G401 (cell line): Measurements from ENCODE around the gene SEC22C. TPM values are rescaled to one million over a fixed set of nuclear protein-coding genes. Genes with fewer than 3 reads are reported as not detected.

Experiments used
- DNase-seq: peaks from one replicate; pipeline ENCODE4 v3.0.0-alpha.2; 2015; ENCODE audit warnings: low spot score
- in situ Hi-C: cut with HindIII; loops from 2 replicates; pipeline ENCODE4 v1.10.0; 2016; ENCODE audit warnings: low sequenced_read_pairs, mixed read lengths
- total RNA-seq: library from RNA; depleted of rRNA; stranded (reverse); fragments of >200 nt; shearing (Covaris generic); gene quantifications from 2 replicates; pipeline ENCODE4 v1.2.3, GENCODE V29; 2014; rRNA removed

The SEC22C gene
- total RNA-seq, 1 experiment from 2014 or later: 83.4 TPM

- DNase-seq: peak; percentile 22
- in situ Hi-C loops: no loop called here
Observed at GRCh38 chr3:42503251-42503924, 78.4 kb downstream of the SEC22C start.

GRCh38 chr3:42502429-42503250 is 79.1 kb downstream of the SEC22C start, which contains the start of gene VIPR1:
Gene VIPR1, plus strand, starts transcription at chr3:42502643. Its CDS starts 93 bp downstream, at chr3:42502736.
- DNase-seq: peak; percentile 95
- in situ Hi-C loops: no loop called here

GRCh38 chr3:42501681-42502428 is 79.9 kb downstream of the SEC22C start:
- in situ Hi-C loops: no loop called here
- DNase-seq: peak; percentile 50

DNA sequence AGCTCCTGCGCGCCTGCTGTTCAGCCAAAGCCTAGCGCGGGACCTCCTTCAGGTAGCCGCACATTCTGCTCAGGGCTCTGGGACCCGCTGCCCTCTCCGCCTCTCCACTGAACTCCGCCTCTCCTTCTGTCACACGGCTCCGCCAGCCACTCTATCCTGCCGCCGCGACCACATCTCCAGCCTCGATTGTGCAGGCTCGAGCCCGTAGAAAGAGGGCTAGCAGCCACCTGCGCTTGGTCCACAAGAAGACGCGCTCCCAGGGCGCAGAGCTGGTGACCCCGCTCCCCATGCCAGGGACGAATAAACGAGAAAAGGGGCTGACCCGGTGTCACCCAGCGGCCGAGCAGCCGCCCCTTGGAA is 80.5 kb downstream of the SEC22C start:
- in situ Hi-C loops: no loop called here
- peak; percentile 62 for DNase-seq

DNA sequence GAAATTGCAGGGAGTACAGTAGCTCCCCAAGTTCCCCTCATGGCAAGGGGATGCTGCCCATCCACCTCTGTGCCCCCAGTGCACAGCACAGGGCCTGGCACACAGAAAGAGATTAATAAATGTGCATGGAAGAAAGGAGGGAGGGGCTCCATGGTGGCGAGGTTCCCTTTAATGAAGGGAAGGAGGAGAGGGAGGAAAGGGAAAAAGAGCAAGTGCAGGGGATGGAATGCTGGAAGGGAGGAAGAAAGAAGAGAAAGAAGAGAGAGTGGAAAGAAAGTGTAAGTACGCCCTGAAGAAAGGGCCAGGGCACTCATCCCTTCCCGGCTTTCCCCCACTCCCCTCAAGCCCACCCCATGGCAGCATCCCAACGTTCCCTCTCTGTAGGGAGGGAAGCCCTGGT is 80.9 kb downstream of the SEC22C start:
- in situ Hi-C loops: no loop called here

DNA sequence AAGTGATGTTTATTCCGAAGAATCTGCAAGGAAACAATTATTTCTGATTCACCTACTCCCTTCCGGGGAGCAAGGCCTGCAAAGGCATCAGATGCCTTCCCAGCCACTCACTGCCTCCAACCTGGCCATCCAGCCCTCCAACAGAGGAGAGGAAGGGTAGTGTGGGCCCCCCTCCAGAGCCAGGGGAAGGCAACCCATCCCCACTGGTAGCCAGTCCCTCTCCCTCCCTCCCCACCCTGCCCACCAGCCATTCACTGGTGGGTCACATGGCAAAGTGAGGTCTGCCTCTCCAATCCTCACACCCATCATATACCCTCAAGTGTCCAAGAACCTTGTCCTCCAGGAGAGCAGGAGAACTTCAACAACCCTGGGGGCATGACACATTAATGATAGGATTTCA is 81.7 kb downstream of the SEC22C start:
- in situ Hi-C loops: no loop called here
- DNase-seq: no peak

More for the DNA sequence above, 80.9 kb downstream of the SEC22C start:
- DNase-seq: no peak

DNA sequence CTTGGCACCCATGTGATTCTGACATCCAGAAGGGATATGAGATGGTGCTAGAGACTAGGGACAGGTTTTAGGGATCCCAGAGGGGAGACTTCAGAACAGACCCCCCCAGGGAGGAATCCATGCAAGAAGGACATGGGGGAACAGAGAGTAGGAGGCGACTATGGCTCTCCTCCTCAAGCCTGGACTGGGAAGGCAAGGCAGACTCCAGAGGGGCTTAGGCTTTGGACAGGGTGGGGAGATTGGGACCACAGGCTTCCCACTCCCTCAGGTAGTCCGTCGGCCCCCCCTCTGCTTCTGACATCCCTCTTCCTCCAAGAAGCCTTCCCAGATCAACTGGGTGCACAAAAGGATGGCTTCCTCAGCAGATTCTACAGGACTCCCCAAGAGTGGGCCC is 82.3 kb downstream of the SEC22C start:
- in situ Hi-C loops: no loop called here
- DNase-seq: no peak

- DNase-seq: no peak
- in situ Hi-C loops: no loop called here
Observed at GRCh38 chr3:42498791-42499477, 82.8 kb downstream of the SEC22C start.

DNA sequence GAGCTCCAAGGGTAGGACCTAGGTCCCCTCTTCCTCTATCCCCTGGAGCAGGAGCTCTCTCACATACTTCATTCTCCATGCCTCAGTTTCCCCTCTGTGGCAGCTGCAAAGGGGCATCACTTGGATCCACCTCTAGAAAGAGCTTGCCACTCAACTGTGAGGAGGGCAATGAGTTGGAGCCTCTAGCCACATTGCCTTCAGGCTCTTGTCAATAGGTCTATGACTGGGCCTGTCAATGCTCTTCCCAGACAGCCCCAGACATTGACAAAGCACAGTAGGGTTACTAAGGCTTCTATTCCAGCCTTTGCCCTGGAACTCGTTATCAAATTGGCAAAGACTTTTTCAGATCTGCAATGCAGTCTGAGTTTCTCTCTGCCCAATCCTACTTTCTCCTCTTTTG is 83.7 kb downstream of the SEC22C start:
- in situ Hi-C loops: no loop called here
- no peak for DNase-seq

Other genes with a start within 250 kb of the SEC22C start
- gene LYZL4, start 171.4 kb downstream of the SEC22C start, total RNA-seq: not detected in 2 replicates
- gene VIPR1, start 79.3 kb downstream of the SEC22C start, total RNA-seq: 0.14 TPM in 1 of 2 replicates, not detected in the other
- 41.1 and 45.8 TPM in 2 replicates for gene SS18L2, start 8.9 kb upstream of the SEC22C start, total RNA-seq
- 9.5 and 23.6 TPM in 2 replicates for gene NKTR, start 18.7 kb upstream of the SEC22C start, total RNA-seq
- 12.7 and 16.1 TPM in 2 replicates for gene ZBTB47, start 71.7 kb upstream of the SEC22C start, total RNA-seq
- gene KLHL40, start 103.6 kb upstream of the SEC22C start, total RNA-seq: not detected in 2 replicates
- not detected in 2 replicates for gene HHATL, start 120.8 kb upstream of the SEC22C start, total RNA-seq
- 1.4 and 3.3 TPM in 2 replicates for gene CCDC13, start 191.3 kb upstream of the SEC22C start, total RNA-seq
- 239 and 240 TPM in 2 replicates for gene HIGD1A, start 222.5 kb upstream of the SEC22C start, total RNA-seq
- not detected in 2 replicates for gene ACKR2, start 227.5 kb upstream of the SEC22C start, total RNA-seq